HG03095 (cell line): ENCODE results near the gene GRIK5.
"Not testable (repeated sequence)": the region's sequence is repeated elsewhere in the genome, so short reads cannot be mapped to it uniquely, and the experiment has no call there.

Experiments
- ATAC-seq: cut with Tn5 transposase; IDR thresholded peaks from one replicate; pipeline ENCODE4 v1.9.1; 2021; ENCODE audit warnings: moderate library complexity; ENCODE audit not compliant: unreplicated experiment

Gene GRIK5

DNA sequence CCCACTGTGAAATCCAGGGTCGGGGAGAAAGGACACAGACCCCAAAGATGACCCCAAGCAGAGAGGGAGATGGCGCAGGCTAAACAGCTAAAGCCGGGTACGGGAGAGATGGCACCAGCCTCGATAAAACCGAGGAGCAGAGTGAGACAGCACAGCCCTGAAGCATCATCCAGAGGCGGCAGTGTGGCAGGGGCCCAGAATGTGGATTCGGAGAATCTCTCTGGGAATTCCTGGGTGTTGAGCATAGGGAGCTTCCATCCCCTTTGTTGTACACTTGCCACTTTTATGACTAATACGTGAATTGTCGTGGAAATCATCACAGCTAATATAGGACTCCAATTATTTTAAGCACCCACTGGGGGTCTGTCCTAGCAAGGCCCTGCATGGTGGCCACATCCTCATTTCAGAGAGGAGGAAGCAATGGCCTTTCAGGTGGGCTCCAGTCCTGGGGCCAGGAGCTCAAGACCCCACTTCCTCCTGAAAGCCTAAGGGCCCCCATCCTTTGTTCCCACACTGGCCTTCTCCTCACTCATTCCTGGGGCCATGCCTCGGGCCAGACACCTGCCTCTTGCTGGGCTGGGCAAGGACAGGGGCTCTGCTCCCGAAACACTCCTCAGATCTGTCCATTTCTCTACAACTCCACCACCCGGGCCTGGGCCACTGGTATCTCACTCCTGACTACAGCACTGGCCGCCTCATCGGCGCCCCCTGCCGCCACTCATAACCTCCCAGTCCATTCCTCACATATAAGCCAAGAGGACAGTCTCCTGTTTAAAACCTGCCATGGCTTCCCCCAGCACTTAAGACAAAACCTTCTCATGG, 46.7 kb downstream of the GRIK5 start:
- no peak for ATAC-seq

DNA sequence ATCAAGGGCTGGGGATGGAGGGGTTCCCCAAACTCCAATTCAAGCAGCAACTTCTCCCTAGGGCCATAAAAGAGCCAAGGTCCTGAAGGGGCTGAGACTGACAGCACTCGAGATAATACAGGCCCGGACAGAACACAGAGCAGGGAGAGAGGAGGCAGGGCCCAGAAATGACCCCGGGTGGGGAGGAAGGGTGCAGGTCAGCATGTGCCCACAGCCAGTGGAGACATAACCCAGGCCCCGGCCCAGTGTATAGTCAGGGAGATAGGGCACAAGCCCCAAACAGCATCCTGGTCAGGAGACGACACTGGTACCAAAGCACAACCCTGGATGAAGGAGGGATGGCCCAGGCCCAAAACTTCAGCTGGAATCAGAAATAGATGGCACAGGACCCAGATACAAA, 47.4 kb downstream of the GRIK5 start:
- ATAC-seq = no peak

DNA sequence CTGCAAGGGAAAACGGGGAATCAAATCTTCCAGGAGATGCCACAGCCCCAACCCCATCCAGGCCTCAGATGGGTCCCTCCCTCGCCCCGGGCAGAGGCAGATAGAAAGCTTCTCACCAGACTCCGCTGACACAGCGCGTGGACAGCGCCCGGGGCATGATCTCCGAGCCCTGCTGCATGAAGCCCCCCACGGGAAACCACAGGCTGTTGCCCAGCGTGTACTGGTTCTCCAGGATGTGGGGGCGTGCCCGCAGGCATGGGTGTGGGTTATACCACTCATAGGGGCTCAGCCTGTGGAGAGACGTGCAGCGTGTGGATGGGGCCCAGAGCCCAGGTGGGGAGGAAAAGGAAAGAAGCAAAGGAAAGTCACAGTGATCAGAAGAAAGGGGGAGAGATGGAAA, 48.8 kb downstream of the GRIK5 start:
- ATAC-seq = no peak

DNA sequence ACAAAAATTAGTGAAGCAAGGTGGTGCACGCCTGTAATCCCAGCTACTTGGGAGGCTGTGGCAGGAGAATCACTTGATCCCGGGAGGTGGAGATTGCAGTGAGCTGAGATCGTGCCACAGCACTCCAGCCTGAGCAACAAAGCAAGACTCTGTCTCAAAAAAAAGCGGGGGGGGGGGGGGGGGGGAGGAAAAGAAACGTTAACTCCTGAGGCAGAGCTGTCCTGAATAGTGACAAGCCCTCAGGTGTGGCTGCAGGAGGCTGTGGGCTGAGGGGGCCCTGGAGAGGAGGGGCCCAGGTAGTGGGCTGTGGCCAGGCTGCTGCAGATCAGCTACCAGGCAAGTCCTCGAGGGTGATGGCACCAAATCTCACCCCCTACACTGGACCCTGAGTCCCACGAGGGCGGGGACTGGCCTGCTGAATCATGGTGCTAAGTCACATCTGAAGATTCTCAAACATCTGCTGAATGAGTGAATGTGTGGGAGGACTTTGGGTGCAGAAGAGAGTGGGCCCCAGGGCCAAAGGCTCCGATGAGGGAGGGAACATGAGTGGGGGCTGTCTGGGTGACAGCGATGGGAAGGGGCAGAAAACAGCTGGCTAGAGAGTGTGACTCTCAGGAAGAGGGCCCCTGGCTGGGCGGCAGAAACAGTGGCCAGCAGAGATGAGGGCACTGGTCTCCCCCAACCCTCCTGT, 51.4 kb downstream of the GRIK5 start:
- no peak for ATAC-seq

DNA sequence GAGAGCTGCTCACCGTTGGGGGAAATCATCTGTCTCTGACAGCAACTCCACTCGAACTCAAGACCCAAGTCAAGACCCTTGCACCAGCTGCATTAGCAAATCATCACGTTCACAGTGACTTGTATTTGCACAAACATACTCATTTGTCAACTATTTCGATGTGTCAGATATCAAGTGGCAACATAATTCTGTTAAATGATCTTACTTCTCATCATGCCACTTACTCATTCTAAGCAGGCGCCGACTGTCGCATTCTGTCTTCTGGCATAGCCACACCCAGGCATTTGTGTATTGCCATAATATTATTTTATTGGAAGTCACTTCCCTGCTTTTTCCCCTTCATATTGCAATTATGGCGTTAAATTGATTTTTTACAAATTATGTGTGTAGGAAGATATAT, 53.0 kb downstream of the GRIK5 start:
- ATAC-seq = no peak

DNA sequence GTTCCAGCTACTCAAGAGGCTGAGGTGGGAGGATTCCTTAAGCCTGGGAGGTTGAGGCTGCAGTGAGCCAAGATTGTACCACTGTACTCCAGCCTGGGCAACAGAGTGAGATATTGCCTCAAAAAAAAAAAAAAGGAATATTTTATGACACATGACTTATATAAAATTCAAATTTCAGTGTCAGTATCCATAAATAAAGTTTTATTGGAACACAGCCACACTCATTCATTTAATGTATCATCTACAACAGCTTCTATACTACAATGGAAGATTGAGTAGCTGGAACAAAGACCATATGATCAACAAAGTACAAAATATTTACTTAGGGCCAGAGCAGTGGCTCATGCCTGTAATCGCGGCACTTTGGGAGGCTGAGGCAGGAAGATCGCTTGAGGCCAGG, 57.3 kb downstream of the GRIK5 start:
- not testable (repeated sequence) for ATAC-seq

DNA sequence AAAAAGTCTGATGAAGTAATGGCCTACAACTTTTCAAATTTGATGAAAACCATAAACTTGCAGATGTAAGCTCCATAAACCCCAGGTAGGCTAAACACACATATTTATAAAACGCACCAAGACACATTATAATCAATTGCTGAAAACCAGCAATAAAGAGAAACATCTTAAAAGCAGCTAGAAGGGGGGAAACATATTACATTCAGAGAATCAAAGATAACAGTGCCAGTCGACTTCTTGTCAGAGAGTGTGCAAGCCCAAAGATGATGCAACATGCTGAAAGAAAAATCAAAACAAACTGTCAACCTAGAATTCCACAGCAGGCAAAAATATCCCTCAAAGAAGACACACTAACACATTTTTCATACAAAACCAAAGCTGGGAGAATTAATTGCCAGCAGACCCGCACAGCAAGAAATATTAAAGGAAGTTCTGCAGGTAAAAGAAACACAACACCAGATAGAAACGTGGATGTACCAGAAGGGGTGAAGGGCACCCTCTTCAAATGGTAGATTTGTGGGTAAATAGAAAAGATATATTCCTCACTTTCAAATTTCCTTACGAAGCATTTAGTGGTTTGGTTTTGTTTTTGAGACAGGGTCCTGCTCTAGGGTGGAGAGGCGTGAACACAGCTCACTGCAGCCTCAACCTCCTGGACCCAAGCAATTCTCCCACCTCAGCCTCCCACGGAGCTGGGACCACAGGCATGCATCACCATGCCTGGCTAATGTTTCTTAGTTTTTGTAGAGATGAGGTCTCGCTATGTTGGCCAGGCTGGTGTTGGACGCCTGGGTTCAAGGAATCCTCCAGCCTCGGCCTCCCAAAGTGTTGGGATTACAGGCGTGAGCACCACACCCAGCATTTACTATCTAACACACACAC, 59.5 kb downstream of the GRIK5 start:
- no peak for ATAC-seq

DNA sequence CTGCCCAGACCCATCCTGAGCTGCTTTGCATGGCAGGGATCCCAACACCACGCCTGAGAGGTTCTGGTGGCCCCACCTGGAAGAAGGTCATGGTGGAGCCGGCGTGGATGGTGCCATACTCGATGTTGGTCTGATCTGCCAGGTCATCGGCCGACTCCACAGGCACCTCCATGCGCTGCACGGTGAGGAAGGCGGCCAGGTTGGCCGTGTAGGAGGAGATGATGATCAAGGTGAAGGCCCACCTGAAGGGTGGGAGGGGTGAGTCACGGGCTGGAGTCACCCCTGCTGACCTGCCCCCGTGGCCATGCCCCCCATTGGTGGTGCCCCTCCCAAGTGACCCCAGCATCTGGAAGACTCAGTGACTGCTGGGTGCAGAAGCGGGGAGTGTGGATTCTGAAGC, 63.4 kb downstream of the GRIK5 start:
- ATAC-seq = no peak

DNA sequence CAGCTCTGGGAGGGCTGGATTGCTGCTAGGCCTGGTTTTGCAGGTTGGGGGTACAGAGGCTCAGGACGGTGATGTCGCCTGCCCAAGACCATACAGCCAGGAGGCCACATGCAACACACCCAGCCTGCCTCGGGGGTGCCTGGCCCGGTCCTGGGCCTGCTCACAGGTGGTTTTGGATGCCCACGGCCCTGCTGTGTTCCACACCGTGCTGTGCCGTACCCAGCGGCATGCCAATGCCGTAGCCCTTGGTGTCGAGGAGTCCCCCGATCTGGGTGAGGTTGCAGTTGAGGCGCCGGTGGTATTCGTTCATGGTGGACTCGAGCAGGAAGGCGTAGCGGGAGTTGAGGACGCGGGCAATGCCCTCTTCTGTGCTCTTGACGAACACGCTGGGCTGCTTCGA, 64.5 kb downstream of the GRIK5 start:
- no peak for ATAC-seq

DNA sequence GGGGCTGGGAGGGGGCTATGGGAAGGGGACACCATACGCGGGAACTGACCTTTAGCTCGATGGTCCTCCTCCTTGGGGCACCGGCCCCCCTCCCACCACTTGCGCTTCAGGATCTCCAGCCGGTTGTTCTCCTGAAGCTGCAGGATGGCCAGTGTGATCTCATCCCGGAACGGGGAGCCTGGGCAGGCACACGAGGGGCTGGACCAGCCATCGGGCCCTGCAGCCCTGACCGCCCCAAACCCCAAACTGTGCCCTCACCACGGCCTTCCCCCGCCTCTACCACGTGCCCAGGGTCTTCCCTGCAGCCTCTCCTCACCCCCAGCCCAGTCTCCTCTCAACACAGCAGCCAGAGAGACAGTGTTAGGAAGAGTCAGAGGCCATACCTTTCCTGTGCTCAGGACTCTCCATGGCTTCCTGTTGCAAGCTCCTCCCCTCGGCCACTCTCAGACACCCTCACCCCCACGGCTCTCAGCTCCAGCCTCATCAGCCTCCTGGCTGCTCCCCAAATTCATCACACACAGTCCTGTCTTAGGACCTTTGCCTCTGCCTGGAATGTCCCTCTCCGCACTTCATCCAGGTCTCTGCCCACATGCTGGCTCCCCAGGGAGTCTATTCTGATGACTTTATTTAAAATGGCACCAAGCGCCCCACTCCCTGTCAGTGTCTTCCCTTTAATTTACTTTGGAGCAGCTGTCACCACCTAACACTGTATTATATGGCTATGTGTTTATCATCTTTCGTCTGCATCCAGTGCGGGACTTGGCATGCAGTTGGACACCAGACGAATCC, 66.3 kb downstream of the GRIK5 start:
- ATAC-seq = no peak

DNA sequence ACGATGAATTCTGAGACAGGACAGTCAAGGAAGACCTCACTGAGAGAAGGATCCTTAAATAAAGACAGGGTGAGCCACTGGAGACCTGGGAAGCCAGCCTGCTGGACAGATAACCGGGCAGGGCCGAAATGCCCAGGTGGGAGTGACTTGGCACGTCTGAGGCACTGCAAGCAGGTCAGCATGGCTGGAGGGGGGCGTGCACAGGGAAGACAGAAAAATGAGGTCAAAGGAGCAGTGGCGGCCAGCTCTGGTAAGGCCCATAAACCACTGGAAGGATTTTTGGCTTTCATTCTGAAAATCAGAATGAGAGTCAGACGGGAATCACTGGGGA, 70.2 kb downstream of the GRIK5 start:
- no peak for ATAC-seq

DNA sequence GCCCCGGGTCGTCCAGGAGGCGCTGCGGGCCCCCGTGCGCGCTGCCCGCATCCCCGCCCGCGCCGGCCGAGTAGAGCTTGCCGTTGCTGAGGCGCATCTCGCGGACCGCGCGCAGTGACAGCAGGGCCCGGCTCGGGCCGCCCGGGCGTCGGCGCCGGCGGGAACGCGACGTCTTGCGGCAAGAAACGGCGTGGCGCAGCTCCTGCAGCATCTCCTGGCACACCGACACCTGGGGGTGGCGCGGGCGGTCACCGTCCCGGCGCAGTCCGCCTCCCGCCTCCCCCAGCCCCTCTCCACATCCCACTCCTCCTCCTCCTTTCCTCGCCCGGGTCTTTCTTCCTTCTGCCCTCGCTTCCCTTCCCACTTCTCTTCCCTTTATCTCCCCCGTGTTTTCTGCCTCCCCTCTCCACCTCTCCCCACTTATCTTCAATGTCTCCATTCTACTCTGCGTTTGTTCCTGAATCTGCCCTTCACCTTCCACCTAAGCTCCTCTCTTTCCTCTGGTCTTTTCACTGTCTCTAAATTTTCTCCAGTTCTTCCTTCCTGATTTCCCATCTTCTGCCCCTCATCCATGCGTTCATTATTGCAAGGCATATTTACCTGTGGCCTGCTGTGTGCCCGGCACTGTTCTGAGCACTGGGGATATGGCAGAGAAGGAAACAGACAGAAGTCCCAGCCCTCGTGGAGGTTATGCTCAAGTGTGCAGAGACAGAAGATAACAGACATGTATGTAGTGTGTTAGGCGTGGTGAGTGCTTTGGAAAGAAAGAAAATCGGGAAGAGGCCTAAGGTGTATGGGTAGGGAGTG, 70.7 kb downstream of the GRIK5 start:
- ATAC-seq = no peak

DNA sequence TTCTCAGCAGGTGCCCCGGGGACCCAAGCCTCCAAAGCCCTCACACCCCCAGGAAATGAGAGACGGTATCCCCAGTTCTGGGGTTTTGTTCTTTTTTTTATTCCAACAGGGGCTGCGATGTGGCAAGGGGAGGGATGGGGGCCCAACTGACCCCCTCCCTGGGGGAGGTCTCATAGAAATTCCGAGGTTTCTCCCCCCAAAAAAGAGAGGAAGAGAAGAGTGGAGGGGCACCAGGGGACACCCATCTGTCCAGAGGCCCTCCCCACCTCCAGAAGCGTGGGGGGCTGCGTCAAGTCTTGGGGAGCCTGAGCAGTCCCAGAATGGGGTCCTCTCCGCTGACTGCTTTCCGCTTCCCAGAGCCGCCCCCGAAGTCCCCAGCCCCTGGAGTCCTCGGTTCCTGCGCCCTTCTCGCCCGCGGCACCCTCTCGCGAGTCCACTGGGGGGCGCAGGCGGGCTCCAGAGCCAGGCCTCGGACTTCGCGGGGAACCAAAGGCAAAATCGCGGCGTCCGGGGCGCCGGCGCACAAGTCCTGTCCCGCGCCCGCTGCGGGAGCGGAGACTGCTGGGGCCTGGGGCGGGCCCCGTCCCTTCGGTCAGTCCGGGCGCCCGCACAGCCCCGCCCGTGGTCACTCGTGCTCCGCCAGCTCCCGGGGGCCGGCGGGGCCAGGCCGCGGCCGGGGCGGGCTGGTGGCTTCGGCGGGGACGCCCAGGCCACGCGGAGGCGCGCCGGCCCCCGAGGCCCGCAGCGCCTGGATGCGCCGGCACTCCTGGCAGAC, 71.6 kb downstream of the GRIK5 start:
- no peak for ATAC-seq

DNA sequence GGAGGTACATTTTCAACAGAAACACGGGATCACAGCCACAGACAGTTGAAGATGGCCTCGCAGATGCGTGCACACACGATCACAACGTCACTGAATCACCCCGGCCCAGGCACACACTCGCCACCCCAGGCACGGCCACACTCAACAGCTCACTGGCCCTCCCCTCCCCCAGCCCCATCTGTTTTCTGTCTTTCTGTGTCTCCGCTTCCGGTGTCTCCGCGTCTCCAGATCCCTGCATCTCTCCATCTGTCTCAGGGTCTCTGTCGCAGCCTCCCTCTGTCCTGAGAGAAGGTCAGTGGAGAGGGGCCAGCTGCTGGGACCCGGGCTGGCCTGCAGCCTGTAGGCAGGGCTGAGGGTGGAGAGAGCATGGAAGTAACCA, 72.2 kb downstream of the GRIK5 start:
- ATAC-seq = no peak

DNA sequence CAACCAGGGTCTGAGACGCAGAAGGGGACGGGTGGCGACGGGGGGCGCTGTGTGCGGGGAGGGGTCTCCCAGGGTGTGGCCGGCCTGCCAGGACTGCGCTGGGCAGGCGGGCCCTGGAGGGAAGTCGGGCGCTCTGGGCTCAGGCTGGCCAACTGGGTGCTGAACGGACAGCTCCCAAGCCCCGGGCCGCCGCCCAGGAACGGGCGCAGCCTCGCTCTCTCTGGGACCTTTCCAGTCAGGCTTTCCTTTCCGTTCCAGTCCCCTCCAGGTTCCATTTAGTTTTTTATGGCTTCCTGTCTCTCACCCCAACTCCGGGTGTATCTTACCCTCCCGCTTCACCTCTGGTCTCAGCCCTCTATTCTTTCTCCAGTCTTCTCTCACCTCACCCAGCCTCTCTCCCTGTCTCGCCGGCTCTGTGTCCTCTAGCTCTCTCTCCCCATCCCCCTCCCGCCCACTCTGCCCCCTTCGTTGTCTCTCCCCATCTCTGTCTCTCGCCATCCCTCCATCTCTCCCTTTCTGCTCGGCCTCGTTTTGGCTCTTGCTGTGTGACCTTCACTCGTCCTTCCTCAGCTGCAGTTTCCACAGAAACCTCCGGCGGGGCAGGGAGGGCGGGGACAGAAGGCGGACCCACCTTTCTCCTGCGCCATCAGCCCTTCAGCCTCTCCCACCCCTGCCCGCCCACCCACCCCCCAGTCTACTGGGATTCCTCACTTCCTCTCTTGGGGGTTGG, 72.7 kb downstream of the GRIK5 start:
- ATAC-seq = no peak

DNA sequence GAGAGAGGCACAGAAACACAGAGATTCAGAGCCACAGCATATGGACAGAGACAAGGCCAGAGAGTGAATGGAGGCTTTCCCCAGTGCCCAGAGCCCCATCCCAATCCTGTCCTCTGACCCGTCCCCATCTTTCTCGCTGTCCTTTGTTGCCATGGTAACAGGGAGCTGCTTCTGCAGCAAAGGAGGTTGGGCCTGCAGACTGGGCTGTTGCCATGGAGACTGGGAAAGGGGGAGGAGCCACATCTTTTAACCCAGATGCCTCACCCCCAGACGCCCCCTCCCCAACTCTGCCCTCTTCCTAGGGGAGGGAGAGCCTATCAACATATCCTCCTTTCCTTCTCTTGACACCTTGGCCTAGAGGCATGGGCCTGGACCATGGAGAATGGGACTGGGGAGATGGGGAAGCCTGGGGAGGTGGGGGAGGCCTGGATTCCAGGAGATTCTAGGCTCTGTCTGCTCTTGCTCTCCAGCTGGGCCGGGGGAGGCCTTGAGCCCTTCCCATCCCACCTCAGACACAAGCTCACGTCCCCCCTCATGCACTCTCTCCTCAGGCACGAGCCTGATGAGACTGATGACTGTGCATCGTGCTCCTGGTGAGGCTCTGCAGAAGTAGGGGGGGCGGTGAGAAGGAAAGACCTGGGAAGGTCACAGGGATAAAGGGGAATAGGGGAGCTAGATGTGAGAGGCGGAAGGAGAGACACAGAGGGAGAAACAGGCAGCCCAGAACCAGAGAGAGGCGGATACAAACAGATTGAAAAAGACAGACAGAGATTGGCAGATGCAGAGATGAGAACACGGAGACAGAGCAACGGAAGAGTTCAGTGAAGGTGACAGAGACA, 73.8 kb downstream of the GRIK5 start:
- no peak for ATAC-seq

DNA sequence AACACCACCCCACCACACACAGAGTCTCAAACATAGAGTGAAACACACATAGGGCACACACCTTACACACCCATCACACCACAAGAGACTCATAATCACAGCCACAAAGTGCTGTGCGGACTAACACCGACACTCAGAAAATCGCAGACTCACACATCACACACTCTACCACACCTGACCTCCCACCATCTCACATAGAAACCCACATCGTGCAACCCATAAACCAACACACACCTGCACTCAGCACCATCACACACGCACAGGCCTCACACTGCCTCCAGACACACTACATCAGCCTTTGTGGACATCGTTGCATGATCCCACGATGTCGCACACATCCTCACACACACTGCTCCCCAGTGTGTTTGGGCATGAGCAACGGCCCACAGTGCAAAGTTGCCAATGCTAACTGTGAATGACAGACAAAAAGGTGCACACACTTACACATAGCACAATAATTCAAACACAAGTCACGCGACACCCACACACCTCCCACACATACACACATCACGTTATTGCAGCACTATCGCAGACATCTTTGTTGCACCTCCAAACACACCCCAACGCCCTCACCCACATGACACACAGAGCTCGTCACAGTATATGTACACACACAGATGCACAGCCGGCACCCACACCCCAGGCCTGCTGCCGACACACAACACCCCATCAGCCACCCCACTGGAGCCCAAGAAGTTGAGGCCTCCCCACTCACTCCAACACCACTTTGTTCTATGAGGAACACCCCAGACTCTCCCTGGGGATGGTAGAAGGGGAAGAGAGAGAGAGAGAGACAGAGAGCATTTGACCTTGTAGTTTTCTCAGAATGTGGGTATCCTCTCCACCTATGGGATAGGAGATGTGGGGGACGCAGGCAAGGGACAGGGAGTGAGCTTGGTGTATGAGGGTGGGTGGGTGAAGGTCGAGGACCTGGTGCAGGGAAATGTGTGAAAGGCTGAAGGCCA, 74.7 kb downstream of the GRIK5 start:
- no peak for ATAC-seq
